Astrocyte (in vitro differentiated cells and primary cell): Measurements from ENCODE around the gene KHSRP.

Experiments used
- CTCF ChIP-seq: IDR thresholded peaks from 2 replicates; pipeline ENCODE4 v1.5.1; 2011; ENCODE audit warnings: low read depth, mild to moderate bottlenecking, inconsistent platforms, low read length, moderate library complexity; ENCODE audit not compliant: insufficient read depth
- EZH2 ChIP-seq: IDR thresholded peaks from 2 replicates; pipeline ENCODE4 v1.6.1; 2012; ENCODE audit warnings: mild to moderate bottlenecking, low read length, inconsistent platforms; ENCODE audit not compliant: insufficient read depth

- no peak for TF ChIP-seq CTCF
- no peak for TF ChIP-seq EZH2
Measured at GRCh38 chr19:6393074-6393982, 31.3 kb downstream of the KHSRP start, which contains the start of gene GTF2F1.
